ENCODE data around the gene LPCAT2. TPM values are rescaled to one million over a fixed set of nuclear protein-coding genes. Genes with fewer than 3 reads are reported as not detected.

The LPCAT2 gene
- total and polyA plus RNA-seq, 2 of the 13 experiments (the other 11 are each of a cell fraction or from before 2014, with no cell fraction given): 9.9 to 17.6 TPM

- TF ChIP-seq SNAI1 (CRISPR knock-in tag; IDR thresholded peaks at IDR 0.05; ENCODE audit: borderline replicate concordance) (peak; percentile 57; the same call in 1 of the 2 replicates), TAF1 (CRISPR knock-in tag; IDR thresholded peaks at IDR 0.05) (peak; percentile 61; the same call in 1 of the 2 replicates), PHF5A (CRISPR knock-in tag; IDR thresholded peaks at IDR 0.05; ENCODE audit: low read depth, unreplicated experiment) (no peak), E2F2 (CRISPR knock-in tag; IDR thresholded peaks at IDR 0.05; ENCODE audit: borderline replicate concordance) (peak; percentile 64; the same call in 1 of the 2 replicates), ZNF460 (CRISPR knock-in tag; IDR thresholded peaks at IDR 0.05; ENCODE audit: borderline replicate concordance) (no peak), WIZ (CRISPR knock-in tag; IDR thresholded peaks at IDR 0.05) (no peak), LBX2 (CRISPR knock-in tag; IDR thresholded peaks at IDR 0.05; ENCODE audit: borderline replicate concordance) (peak; percentile 86; the same call in 1 of the 2 replicates), SIN3B (IDR thresholded peaks at IDR 0.05; ENCODE audit: low read length) (no peak), RELA (CRISPR knock-in tag; IDR thresholded peaks at IDR 0.05) (no peak), ZNF816 (CRISPR knock-in tag; IDR thresholded peaks at IDR 0.05; ENCODE audit: borderline replicate concordance) (no peak), ZNF776 (CRISPR knock-in tag; IDR thresholded peaks at IDR 0.05) (0 out of 2 replicates have a peak, but pooled peaks have one; percentile 52), ZNF276 (CRISPR knock-in tag; IDR thresholded peaks at IDR 0.05; ENCODE audit: low read depth) (no peak), FOXA3 (CRISPR knock-in tag; IDR thresholded peaks at IDR 0.05) (no peak), ZNF251 (CRISPR knock-in tag; IDR thresholded peaks at IDR 0.05) (no peak), TRAFD1 (CRISPR knock-in tag; IDR thresholded peaks at IDR 0.05; ENCODE audit: borderline replicate concordance) (no peak), ZBED4 (CRISPR knock-in tag; IDR thresholded peaks at IDR 0.05; ENCODE audit: borderline replicate concordance) (no peak), MTF2 (CRISPR knock-in tag; IDR thresholded peaks at IDR 0.05; ENCODE audit: borderline replicate concordance) (no peak), ZNF564 (CRISPR knock-in tag; IDR thresholded peaks at IDR 0.05) (no peak)
Observed at GRCh38 chr16:55508941-55509931, at the start of gene LPCAT2 (continued).

All from HepG2 (cell line).